ENCODE data around the gene GPT2. TPM values are rescaled to one million over a fixed set of nuclear protein-coding genes. Genes with fewer than 3 reads are reported as not detected.

The GPT2 gene
- total RNA-seq, 1 experiment from 2014 or later = 68.8 TPM

GRCh38 chr16:46918400-46918799 is 34.2 kb downstream of the GPT2 start:
- Histone ChIP-seq H3K4ac (ENCODE audit: low read depth, low read length) (no peak overlapping the region), H2BK120ac (ENCODE audit: low read depth, low read length, poor library complexity, severe bottlenecking) (no peak overlapping the region), H2AFZ (ENCODE audit: low read length) (no peak overlapping the region), H3K27ac (ENCODE audit: insufficient read length, low read depth, low read length) (no peak overlapping the region), H3K27me3 (ENCODE audit: insufficient read depth, low read length) (no peaks in the 10 kb centered on the region), H4K91ac (ENCODE audit: insufficient read length, low read depth, low read length) (no peak overlapping the region), H3K9me3 (ENCODE audit: control insufficient read depth, low read depth, low read length) (no peaks in the 10 kb centered on the region), H2BK20ac (ENCODE audit: low read depth, low read length, poor library complexity, severe bottlenecking) (no peak overlapping the region), H3K18ac (ENCODE audit: insufficient read length, low read depth, low read length) (no peak overlapping the region), H3K4me1 (ENCODE audit: insufficient read depth, low read length) (no peaks in the 10 kb centered on the region), H4K20me1 (ENCODE audit: control insufficient read depth, insufficient read depth, insufficient read length) (no peaks in the 10 kb centered on the region), H3K14ac (ENCODE audit: insufficient read depth, low read length) (no peak overlapping the region), H3K56ac (ENCODE audit: insufficient read length, low read depth, low read length) (no peak overlapping the region), H2BK12ac (ENCODE audit: insufficient read length, low read depth, low read length) (no peak overlapping the region), H2AK5ac (ENCODE audit: insufficient read length, low read length) (no peak overlapping the region), H2BK5ac (ENCODE audit: insufficient read length, low read length) (no peak overlapping the region), H2BK15ac (ENCODE audit: low read depth, low read length) (no peak overlapping the region), H4K8ac (replicated peaks; ENCODE audit: insufficient read length, low read depth, low read length) (no peak overlapping the region), H3K23ac (ENCODE audit: insufficient read length, low read depth, low read length) (no peak overlapping the region), H3K79me1 (ENCODE audit: insufficient read depth, low read depth, low read length, poor library complexity, severe bottlenecking) (no peaks in the 10 kb centered on the region), H3K79me2 (ENCODE audit: insufficient read depth, low read length) (no peaks in the 10 kb centered on the region), H3T11ph (ENCODE audit: low read length) (no peak overlapping the region), H4K5ac (ENCODE audit: insufficient read length, low read depth, low read length) (no peak overlapping the region), H3K9ac (ENCODE audit: extremely low read depth, insufficient read length, low read length) (no peak overlapping the region), H3K23me2 (ENCODE audit: insufficient read length, low read depth, low read length, poor library complexity, severe bottlenecking) (no peaks in the 10 kb centered on the region), H3K4me2 (ENCODE audit: insufficient read depth, insufficient read length, low read length) (no peak overlapping the region)
- H3K27me3 Mint-ChIP-seq (ENCODE audit: low read depth) = no peaks in the 10 kb centered on the region
- no peak overlapping the region for H3K4me3 Mint-ChIP-seq
- H3K36me3 Mint-ChIP-seq (ENCODE audit: insufficient read depth in 1 of 3, low read depth in 3 of 3) = peaks cover 60 to 94% (median 85%) of the 10 kb centered on the region in 3 experiments
- TF ChIP-seq CTCF (conservative IDR thresholded peaks at IDR 0.05) = no peak
- no peaks in the 10 kb centered on the region for H3K9me3 Mint-ChIP-seq
- peaks cover 2 to 6% of the 10 kb centered on the region in 2 experiments; a peak in 2 of 4 replicates for H3K4me1 Mint-ChIP-seq
- DNase-seq = no peak
- peak overlapping the region in 1 of 3 experiments; percentile 86; a peak in 2 of 7 replicates for H3K27ac Mint-ChIP-seq
- no CpG with 5 or more reads among the region's 11 CpGs for WGBS (ENCODE audit: extremely low coverage, insufficient read length, low lambda C conversion rate)
